IMR-90 (cell line): Measurements from ENCODE around the gene PCSK2. TPM values are rescaled to one million over a fixed set of nuclear protein-coding genes. Genes with fewer than 3 reads are reported as not detected.

Experiments
- ATAC-seq: fragments of 200-7000 bp; cut with Tn5 transposase; 2 replicates; pipeline ENCODE4 v1.9.1; 2020; ENCODE audit warnings: low read depth, mild to moderate bottlenecking, moderate library complexity
- BruUV-seq: library from RNA; stranded (reverse); fragments of 400-500 nt; replicated peaks from 2 replicates; lab custom pipeline; 2021; lab: Mats Ljungman, UMichigan
- CTCF ChIA-PET: fragments of 300-600 bp; formaldehyde crosslinking; extraction: SDS; loops from one replicate; lab custom pipeline; 2021; ENCODE audit warnings: antibody characterized with exemption; lab: Yijun Ruan, JAX
- POLR2A ChIA-PET: fragments of 300-600 bp; sonication (Branson Sonifier 250); formaldehyde crosslinking; loops from one replicate; lab custom pipeline; 2022; ENCODE audit warnings: antibody characterized with exemption; ENCODE audit not compliant: unreplicated experiment; lab: Charles Lee
- DNase-seq: peaks from one replicate; pipeline ENCODE4 v3.0.0; 2013
- H2AFZ ChIP-seq: replicated peaks from 2 replicates; pipeline ENCODE3; 2013; ENCODE audit warnings: low read length, mild to moderate bottlenecking; ENCODE audit not compliant: poor library complexity
- H2AK5ac ChIP-seq: 2 replicates; pipeline ENCODE4 v1.6.1; 2013; ENCODE audit warnings: low read depth, low read length, inconsistent platforms
- H2AK9ac ChIP-seq: replicated peaks from 2 replicates; pipeline ENCODE3; 2013; ENCODE audit warnings: mild to moderate bottlenecking, low read depth, low read length, moderate library complexity; ENCODE audit not compliant: poor library complexity
- H2BK120ac ChIP-seq: 2 replicates; pipeline ENCODE4 v1.6.1; 2013; ENCODE audit warnings: low read depth, low read length, inconsistent platforms
- H2BK15ac ChIP-seq: 3 replicates; pipeline ENCODE4 v1.6.1; 2013; ENCODE audit warnings: low read depth, low read length, inconsistent platforms
- H2BK20ac ChIP-seq: 2 replicates; pipeline ENCODE4 v1.6.1; 2013; ENCODE audit warnings: low read depth, mild to moderate bottlenecking, inconsistent platforms, low read length, moderate library complexity
- H2BK5ac ChIP-seq: 2 replicates; pipeline ENCODE4 v1.6.1; 2013; ENCODE audit warnings: mild to moderate bottlenecking, low read depth, low read length, inconsistent platforms; ENCODE audit not compliant: poor library complexity, severe bottlenecking
- H3K14ac ChIP-seq: replicated peaks from 2 replicates; pipeline ENCODE4 v1.6.1; 2013; ENCODE audit warnings: low read depth, low read length, inconsistent platforms
- H3K18ac ChIP-seq: 2 replicates; pipeline ENCODE4 v1.6.1; 2013; ENCODE audit warnings: low read depth, low read length, control low read depth
- H3K23ac ChIP-seq: 2 replicates; pipeline ENCODE4 v1.6.1; 2013; ENCODE audit warnings: low read depth, low read length, inconsistent platforms
- H3K27ac ChIP-seq: 2 replicates; pipeline ENCODE4 v1.5.1; 2013; ENCODE audit warnings: mild to moderate bottlenecking, control low read depth, low read length; ENCODE audit not compliant: insufficient read depth
- H3K27me3 ChIP-seq: 2 replicates; pipeline ENCODE4 v1.6.1; 2013; ENCODE audit warnings: low read length; ENCODE audit not compliant: control insufficient read depth, insufficient read depth
- H3K36me3 ChIP-seq: 2 replicates; pipeline ENCODE4 v1.6.1; 2013; ENCODE audit warnings: low read length, mixed read lengths; ENCODE audit not compliant: control insufficient read depth, insufficient read depth
- H3K4ac ChIP-seq: 2 replicates; pipeline ENCODE4 v1.6.1; 2013; ENCODE audit warnings: low read depth, low read length, inconsistent platforms
- H3K4me1 ChIP-seq: 2 replicates; pipeline ENCODE4 v1.6.1; 2013; ENCODE audit warnings: low read length, mixed read lengths; ENCODE audit not compliant: control insufficient read depth, insufficient read depth
- H3K4me2 ChIP-seq: 2 replicates; pipeline ENCODE4 v1.6.1; 2013; ENCODE audit warnings: low read depth, mild to moderate bottlenecking, control low read depth, low read length, moderate library complexity
- H3K4me3 ChIP-seq: 2 replicates; pipeline ENCODE4 v1.5.1; 2013; ENCODE audit warnings: low read depth, mild to moderate bottlenecking, control low read depth, low read length, moderate library complexity; ENCODE audit not compliant: insufficient read depth
- H3K56ac ChIP-seq: 2 replicates; pipeline ENCODE4 v1.6.1; 2013; ENCODE audit warnings: low read length, inconsistent platforms; ENCODE audit not compliant: insufficient read depth; ENCODE audit errors: extremely low read depth
- H3K79me1 ChIP-seq, 2 experiments: 2 replicates each; pipeline ENCODE4 v1.6.1; 2013; ENCODE audit warnings: low read length in 2 of 2, inconsistent platforms in 1 of 2, low read depth in 1 of 2
- H3K9ac ChIP-seq: 2 replicates; pipeline ENCODE4 v1.6.1; 2013; ENCODE audit warnings: low read depth, low read length, control low read depth
- H3K9me1 ChIP-seq: 2 replicates; pipeline ENCODE4 v1.6.1; 2013; ENCODE audit warnings: low read length, inconsistent platforms; ENCODE audit not compliant: insufficient read depth
- H3K9me3 ChIP-seq: 2 replicates; pipeline ENCODE4 v1.6.1; 2013; ENCODE audit warnings: low read length; ENCODE audit not compliant: control insufficient read depth, insufficient read depth
- H4K20me1 ChIP-seq: 2 replicates; pipeline ENCODE4 v1.6.1; 2013; ENCODE audit warnings: low read length, inconsistent platforms; ENCODE audit not compliant: insufficient read depth
- H4K5ac ChIP-seq: 2 replicates; pipeline ENCODE4 v1.6.1; 2013; ENCODE audit warnings: mild to moderate bottlenecking, low read depth, low read length, control low read depth
- H4K8ac ChIP-seq, 2 experiments: 2 replicates each; pipeline ENCODE4 v1.6.1; 2013; ENCODE audit warnings: low read depth in 2 of 2, low read length in 2 of 2, control low read depth in 1 of 2, inconsistent platforms in 1 of 2
- H4K91ac ChIP-seq: 2 replicates; pipeline ENCODE4 v1.6.1; 2013; ENCODE audit warnings: low read depth, low read length, inconsistent platforms; ENCODE audit not compliant: insufficient read depth
- MXI1 ChIP-seq: IDR thresholded peaks from 2 replicates; pipeline ENCODE4 v1.6.1; 2012; ENCODE audit warnings: low read depth, mild to moderate bottlenecking, low read length, moderate library complexity, borderline replicate concordance
- POLR2A ChIP-seq: IDR thresholded peaks from 2 replicates; pipeline ENCODE4 v1.6.1; 2012; ENCODE audit warnings: mild to moderate bottlenecking, low read depth, low read length
- RCOR1 ChIP-seq: IDR thresholded peaks from 2 replicates; pipeline ENCODE4 v1.6.1; 2012; ENCODE audit warnings: mild to moderate bottlenecking, low read length, improper control_type of control experiment; ENCODE audit not compliant: insufficient replicate concordance
- WGBS, 2 experiments: methylation state at CpG; one replicate each; pipeline versions ENCODE4 v1.1.5 to v1.1.7; 2013; ENCODE audit warnings: missing lambda C conversion rate in 2 of 2; ENCODE audit not compliant: insufficient read length in 1 of 2; ENCODE audit errors: extremely low coverage in 2 of 2; 5-methylcytosine and 5-hydroxymethylcytosine counted together
- dilution Hi-C: fragments of 300-500 bp; cut with HindIII; formaldehyde crosslinking; loops from one replicate; pipeline ENCODE4 v1.14.3; 2018; ENCODE audit warnings: low sequenced_read_pairs; ENCODE audit not compliant: unreplicated experiment
- in situ Hi-C: fragments of 300-500 bp; cut with MboI; formaldehyde crosslinking; loops from 3 replicates; pipeline ENCODE4 v1.14.3; 2019; ENCODE audit warnings: low sequenced_read_pairs, inconsistent platforms, mixed read lengths
- intact Hi-C: fragments of 100-400 bp; cut with micrococcal nuclease; formaldehyde crosslinking; loops from 2 replicates; pipeline ENCODE4 v1.10.0; 2022
- polyA plus RNA-seq, 3 experiments: library from polyadenylated mRNA; depleted of rRNA; stranded (reverse); fragments of >200 nt; gene quantifications; 2 replicates each; pipeline ENCODE4 v1.2.3, GENCODE V29; 2012; ENCODE audit warnings: low replicate concordance in 1 of 3
- total RNA-seq: library from RNA; depleted of rRNA; stranded (reverse); fragments of >200 nt; gene quantifications from 2 replicates; pipeline ENCODE4 v1.2.3, GENCODE V29; 2012

PCSK2 gene
- total and polyA plus RNA-seq, 2 of the 4 experiments (the other 2 are of a cell fraction), result not detected

GRCh38 chr20:17205084-17205813, 21.6 kb upstream of the PCSK2 start:
- intact Hi-C loops (no loop called here), dilution Hi-C loops (no loop called here), in situ Hi-C loops (no loop called here)
- H2AK9ac ChIP-seq, result no peak overlapping the region
- H3K27ac ChIP-seq, result no peak overlapping the region
- H3K56ac ChIP-seq, result no peak overlapping the region
- POLR2A ChIA-PET, result no interaction called here
- H3K18ac ChIP-seq, result no peak overlapping the region
- no peak for ATAC-seq
- no peak overlapping the region for H3K14ac ChIP-seq
- H4K5ac ChIP-seq, result no peak overlapping the region
- H3K9me3 ChIP-seq, result no peaks in the 10 kb centered on the region
- TF ChIP-seq MXI1 (no peak), RCOR1 (no peak), POLR2A (no peak)
- H2AK5ac ChIP-seq, result no peak overlapping the region
- no peaks in the 10 kb centered on the region for H4K20me1 ChIP-seq
- no peak overlapping the region for H2AFZ ChIP-seq
- no peak overlapping the region for H3K4me2 ChIP-seq
- no peak overlapping the region for H2BK15ac ChIP-seq
- no peak overlapping the region for H3K23ac ChIP-seq
- no peaks in the 10 kb centered on the region for H3K36me3 ChIP-seq
- no TSS peak for BruUV-seq
- no CpG with 5 or more reads among the region's 7 CpGs for WGBS, 2 experiments
- no peaks in the 10 kb centered on the region for H3K4me1 ChIP-seq
- no peak overlapping the region for H3K9ac ChIP-seq
- H3K4ac ChIP-seq, result no peak overlapping the region
- H3K79me1 ChIP-seq, result no peaks in the 10 kb centered on the region
- H4K91ac ChIP-seq, result no peak overlapping the region
- CTCF ChIA-PET, result no interaction called here
- no peak overlapping the region for H2BK120ac ChIP-seq
- H3K4me3 ChIP-seq, result no peak overlapping the region
- DNase-seq, result no peak
- H3K27me3 ChIP-seq, result peaks cover 3% of the 10 kb centered on the region; the same call in 1 of the 2 replicates
- H4K8ac ChIP-seq, result no peak overlapping the region
- no peaks in the 10 kb centered on the region for H3K9me1 ChIP-seq
- H2BK20ac ChIP-seq, result no peak overlapping the region
- no peak overlapping the region for H2BK5ac ChIP-seq
